NCI-H526 treated with DMSO at 0.1 percent for 48 hours (cell line): ENCODE data around the gene NMRAL1.

ENCODE experiments used
- DNase-seq: peaks from one replicate; lab custom pipeline; 2025; lab: John Stamatoyannopoulos, UW

NMRAL1 gene

DNA sequence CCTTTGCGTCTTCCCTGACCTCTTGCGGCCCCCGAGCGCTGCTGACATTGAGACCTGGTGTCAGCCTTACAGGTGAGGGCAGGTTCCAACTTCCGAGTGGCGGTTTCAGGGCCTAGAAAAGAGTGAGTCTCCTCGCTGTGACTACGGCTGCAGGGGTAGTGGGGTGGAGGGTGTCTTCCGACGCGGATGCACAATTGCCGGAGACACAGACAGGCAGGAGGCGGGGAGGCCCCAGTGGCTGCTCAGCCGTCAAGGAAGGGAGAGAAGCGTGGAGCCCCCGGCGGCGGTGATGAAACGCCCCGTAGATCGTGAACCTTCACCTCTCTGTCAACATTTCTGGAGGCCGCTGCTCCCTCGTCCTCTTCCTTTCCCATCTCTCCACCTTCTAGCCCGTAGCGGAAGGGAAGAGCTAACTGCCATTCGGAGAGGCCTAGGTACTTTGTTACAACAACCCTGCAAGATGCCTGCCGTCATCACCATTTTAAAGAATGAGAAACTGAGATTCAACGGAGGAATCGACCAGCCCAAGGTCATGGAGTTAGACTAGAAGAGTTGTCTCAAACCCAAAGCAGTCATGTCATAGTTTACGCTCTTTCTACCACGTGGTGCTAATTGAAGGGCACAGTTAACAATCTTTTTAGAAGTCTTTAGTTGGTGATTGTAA, 48.3 kb downstream of the NMRAL1 start:
- DNase-seq = no peak

DNA sequence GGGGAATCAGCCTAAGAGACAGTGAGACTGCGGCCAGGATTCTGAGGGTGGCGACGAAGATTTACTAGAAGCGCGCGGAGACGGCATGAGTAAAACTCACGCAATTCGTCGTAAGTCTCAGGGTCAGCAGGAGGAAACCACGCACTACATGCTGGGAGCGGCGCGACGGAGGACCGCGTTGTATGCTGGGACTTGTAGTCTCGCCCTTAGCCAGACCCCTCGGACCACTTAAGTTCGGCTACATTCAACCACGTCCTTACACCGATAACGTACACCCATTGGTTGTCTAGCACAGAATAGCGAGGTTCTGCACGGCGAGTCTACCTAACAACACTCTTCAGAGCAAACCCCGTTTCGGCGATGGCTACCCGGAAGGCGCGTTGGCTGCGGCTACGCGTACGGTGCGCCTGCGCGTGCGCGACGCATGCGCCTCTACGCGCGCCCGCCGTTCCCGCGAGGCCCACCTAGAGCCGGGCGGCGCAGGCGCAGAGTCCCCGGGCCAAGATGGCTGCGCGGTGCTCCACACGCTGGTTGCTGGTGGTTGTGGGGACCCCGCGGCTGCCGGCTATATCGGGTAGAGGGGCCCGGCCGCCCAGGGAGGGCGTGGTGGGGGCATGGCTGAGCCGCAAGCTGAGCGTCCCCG, 48.9 kb downstream of the NMRAL1 start, which contains the start of gene DNAJA3:
Gene DNAJA3 (plus strand): TSS at position 491 of the 643 bp plus-strand sequence. CDS start 14 bp downstream, at position 505.
- DNase-seq = peak; percentile 88

- DNase-seq = no peak
Measured at GRCh38 chr16:4420505-4421105, 53.8 kb downstream of the NMRAL1 start.

GRCh38 chr16:4419402-4419959, 54.9 kb downstream of the NMRAL1 start:
- DNase-seq = no peak

DNA sequence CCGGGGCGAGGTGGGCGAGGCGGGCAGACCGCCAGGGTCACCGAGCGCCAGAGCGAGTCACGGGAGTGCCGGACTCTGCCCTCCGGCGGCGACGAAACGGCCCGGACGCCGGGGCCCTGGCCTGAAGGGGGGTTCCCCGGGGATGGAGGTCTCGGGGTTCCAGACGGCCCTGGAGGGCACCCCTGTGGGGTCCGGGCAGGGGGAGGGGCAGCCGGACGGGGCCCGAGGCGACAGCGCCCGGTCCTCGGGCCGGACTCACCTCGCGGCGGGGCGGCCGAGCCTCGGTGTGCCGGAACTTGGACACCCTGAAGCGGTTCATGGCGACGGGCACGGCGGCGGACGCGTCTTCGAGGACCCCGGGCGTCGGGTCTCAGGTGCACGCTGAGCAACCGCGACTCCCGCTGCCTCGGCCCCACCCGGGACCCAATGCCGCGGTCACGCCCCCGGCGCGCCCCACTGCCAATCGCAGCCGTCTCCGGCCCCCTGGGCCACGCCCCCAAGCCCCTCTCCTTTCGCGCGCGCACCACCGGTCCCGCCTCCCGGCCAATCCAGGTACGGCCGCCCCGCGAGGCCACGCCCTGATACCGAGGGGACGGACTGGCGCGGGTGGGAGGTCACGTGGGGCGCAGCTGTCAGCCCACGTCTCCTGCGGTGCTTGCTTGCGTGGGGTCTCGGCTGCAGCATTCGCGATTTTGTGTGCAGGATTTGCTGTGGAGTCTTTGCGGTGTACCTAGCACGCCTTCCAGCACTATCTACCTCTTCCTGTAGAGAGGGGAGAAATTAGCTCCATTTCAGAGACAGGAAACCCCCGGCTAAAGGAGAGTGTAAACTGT, 58.0 kb downstream of the NMRAL1 start, which contains the start of gene CORO7:
Gene CORO7 (minus strand): TSS at position 397 of the 833 bp plus-strand sequence. CDS start 78 bp downstream, at position 319.
- DNase-seq = peak; percentile 68

GRCh38 chr16:4415538-4416199, 58.8 kb downstream of the NMRAL1 start:
- DNase-seq = no peak

GRCh38 chr16:4414187-4414917, 60.1 kb downstream of the NMRAL1 start:
- no peak for DNase-seq

DNA sequence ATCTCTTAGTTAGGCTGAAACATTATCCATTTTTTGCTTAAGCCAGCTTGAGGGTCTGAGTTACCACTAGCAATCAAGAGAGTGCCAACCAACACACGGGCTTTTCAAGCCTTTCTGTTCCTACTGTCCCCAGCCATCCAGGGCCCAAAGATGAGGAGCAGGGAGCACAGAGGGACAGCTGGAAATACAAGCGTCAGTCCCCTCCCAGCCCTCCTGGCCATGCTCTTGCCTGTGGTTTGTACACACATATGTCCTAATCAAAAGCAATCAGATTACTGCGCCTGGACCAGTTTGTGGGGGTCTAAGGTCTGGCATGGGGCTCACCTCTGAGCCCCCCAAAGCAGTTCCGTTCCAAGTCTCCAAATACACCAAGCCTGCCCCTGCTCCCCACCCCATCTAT, 61.6 kb downstream of the NMRAL1 start:
- no peak for DNase-seq

- DNase-seq = no peak
Measured at GRCh38 chr16:4412159-4412558, 62.3 kb downstream of the NMRAL1 start.
